Measurements from ENCODE around the gene GABARAP.

DNA sequence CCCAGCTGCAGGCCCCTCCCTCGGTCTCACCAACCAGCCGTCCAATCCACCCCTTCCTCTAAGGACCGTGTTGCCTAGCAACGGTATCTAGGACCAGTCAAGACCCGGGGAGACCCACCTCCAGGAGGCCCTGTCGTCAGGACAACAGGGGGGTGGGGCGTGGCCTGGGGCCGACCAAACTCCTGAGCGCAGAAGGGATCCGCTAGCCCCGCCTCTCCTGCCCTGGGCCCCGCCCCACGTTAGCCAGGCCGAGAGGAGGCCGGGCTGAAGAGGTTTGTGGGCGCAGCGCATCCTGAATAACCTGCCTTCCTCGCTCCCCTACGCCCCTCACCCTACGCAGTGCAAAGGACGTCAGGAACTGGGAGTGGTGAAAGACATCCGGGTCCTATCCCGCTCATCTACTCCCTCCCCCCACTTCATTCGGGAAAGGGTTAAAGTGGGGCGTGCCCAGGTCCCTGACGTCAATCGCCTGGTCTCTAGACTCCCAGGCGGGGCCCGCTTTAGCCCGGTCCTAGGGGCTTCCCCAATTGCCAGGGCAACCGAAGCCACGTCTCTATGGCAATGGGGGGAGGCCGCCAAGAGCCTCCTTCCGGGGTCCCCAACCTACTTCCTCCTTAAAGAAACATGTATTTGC is 37.3 kb downstream of the GABARAP start:
- TF ChIP-seq POLR2A (IDR thresholded peaks at IDR 0.05; ENCODE audit: low read depth, low read length) (no peak), POLR2AphosphoS5 (IDR thresholded peaks at IDR 0.05; ENCODE audit: low read depth, low read length) (peak; percentile 13; the same call in 1 of the 2 replicates), TAF1 (IDR thresholded peaks at IDR 0.05; ENCODE audit: low read depth, low read length) (no peak), SPI1 (IDR thresholded peaks at IDR 0.05; ENCODE audit: low read depth, low read length) (peak; percentile 32; the same call in 1 of the 2 replicates), PAX5 (IDR thresholded peaks at IDR 0.05; ENCODE audit: insufficient read depth, low read length, severe bottlenecking) (no peak), POU2F2 (IDR thresholded peaks at IDR 0.05; ENCODE audit: low read depth, low read length) (no peak)

Measured in GM12891 (cell line).